ENCODE measurements around the gene FGD4.

FGD4 gene

GRCh38 chr12:32693036-32693435, 293.7 kb downstream of the FGD4 start:
- H2AFZ ChIP-seq (ENCODE audit: low read depth, low read length) = no peak overlapping the region

More at GRCh38 chr12:32693036-32693435, 293.7 kb downstream of the FGD4 start:
- Histone ChIP-seq H3K4me3 (ENCODE audit: low read length) (no peak overlapping the region), H3K36me3 (ENCODE audit: insufficient read depth, low read length) (peaks cover 3% of the 10 kb centered on the region), H3K4me1 (ENCODE audit: insufficient read depth, low read length) (no peaks in the 10 kb centered on the region), H3K9me3 (ENCODE audit: low read length) (peaks cover 11% of the 10 kb centered on the region), H3K27me3 (ENCODE audit: insufficient read depth, low read length) (no peaks in the 10 kb centered on the region)

Measured in neuron (in vitro differentiated cells).